HG02588 (cell line): ENCODE measurements around the gene APOO.
"Not testable (repeated sequence)": the region's sequence is repeated elsewhere in the genome, so short reads cannot be mapped to it uniquely, and the experiment has no call there.

Experiments used
- ATAC-seq: cut with Tn5 transposase; IDR thresholded peaks from one replicate; pipeline ENCODE4 v1.9.1; 2021; ENCODE audit warnings: mild to moderate bottlenecking, moderate library complexity; ENCODE audit not compliant: unreplicated experiment

APOO gene

DNA sequence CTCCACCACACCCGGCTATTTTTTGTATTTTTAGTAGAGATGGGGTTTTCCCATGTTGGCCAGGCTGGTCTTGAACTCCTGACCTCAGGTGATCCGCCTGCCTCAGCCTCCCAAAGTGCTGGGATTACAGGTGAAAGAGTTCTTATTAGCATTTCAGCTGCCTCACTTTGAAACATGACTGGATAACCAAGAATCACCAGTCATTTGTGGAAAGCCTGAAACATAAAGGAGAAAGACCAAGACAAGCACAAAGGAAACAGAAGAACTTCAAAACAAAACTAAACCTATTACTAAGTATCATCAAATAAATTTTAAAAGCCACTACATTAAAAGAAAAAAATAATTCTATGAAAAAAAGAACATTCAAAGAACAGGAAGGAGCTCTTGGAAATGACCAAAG, 45.8 kb downstream of the APOO start:
- ATAC-seq, result not testable (repeated sequence)

DNA sequence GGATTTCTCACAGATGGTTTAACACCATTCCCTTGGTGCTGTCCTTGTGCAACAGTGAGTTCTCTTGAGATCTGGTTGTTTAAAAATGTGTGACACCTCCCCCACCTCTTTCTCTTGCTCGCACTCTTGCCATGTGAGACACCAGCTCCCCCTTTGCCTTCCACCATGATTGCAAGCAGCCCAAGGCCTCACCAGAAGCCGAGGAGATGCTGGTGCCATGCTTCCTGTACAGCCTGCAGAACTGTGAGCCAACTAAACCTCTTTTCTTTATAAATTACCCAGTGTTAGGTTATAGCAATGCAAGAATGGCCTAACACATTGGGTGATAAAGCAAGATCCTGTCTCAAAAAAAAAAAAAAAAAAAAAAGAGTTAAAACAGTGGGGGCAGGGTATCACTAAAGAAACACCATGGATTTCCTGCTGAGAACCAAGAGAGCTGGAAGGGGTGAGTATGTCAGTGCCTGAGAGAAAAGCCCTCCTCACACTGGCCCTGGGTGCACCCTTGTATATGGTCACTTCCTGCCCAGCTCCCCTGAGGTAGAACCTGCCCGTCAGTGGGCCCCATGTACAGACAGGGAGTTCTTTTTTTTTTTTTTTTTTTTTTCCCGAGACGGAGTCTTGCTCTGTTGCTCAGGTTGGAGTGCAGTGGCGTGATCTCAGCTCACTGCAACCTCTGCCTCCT, 46.4 kb downstream of the APOO start:
- no peak for ATAC-seq

DNA sequence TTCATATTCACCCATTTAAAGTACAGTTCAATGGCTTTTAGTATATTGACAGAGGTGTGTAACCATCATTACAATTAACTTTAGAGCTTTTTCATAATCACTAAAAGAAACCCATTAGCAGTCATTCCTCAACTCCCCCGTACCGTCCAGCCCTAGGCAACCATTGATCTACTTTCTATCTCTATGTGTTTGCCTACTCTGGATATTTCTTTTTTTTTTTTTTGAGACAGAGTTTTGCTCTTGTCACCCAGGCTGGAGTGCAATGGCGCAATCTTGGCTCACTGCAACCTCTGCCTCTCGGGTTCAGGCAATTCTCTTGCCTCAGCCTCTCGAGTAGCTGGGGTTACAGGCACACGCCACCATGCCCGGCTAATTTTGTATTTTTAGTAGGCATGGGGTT, 48.5 kb downstream of the APOO start:
- not testable (repeated sequence) for ATAC-seq

DNA sequence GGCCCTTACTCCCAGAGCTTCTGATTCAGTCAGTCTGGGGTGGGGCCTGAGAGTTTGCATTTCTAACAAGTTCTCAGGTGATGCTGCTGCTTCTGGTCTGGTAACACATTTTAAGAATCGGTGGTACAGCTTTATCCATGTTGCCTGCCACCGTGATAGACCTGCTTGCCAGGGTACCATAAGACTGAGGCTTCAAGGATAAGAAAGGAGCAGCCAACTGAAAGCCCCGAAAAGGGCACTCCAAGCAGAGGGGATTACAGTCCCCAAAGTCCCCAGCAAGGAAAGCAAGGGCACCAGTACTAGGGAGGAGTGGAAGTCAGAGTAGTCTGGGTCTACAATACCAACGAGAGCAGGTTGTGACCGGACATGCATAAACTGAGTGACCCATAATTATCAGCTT, 49.8 kb downstream of the APOO start:
- ATAC-seq, result no peak

DNA sequence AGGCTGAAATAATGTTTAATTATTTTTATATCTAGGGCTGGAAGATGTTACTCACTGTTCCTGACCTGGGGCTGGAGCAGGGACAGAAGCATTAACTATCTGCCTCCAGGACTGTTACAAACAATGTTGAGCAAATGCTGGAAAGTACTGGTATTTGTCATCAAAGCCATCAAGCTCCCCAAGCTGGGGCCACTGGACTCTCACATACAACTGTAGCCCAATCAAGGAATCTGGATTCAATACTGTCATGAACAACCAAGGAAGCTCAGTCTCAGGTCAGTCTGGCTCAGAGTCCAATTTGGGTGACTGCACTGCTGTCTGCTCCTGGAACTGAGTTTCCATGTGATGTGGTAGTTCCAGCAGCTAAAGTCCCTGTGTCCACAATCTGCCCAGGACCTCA, 50.4 kb downstream of the APOO start:
- no peak for ATAC-seq

DNA sequence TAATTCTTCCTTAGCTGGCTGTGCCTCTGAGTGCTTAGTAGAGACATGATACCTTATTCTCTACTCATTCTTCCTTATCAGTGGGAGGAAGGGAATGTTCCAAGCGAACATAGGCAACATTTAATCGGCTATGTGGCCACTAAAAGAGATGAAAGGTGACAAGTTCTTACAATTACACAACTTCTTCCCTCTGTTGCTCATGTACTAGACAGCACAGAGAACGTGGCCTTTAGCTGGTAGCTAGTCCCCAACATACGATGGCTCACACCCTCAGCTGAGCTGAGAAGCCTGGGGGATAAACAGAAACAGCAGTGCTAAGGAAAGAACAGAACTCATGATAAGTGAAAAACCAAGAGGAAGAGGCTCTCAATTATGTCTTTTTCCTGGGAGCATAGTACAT, 52.2 kb downstream of the APOO start:
- ATAC-seq, result no peak

DNA sequence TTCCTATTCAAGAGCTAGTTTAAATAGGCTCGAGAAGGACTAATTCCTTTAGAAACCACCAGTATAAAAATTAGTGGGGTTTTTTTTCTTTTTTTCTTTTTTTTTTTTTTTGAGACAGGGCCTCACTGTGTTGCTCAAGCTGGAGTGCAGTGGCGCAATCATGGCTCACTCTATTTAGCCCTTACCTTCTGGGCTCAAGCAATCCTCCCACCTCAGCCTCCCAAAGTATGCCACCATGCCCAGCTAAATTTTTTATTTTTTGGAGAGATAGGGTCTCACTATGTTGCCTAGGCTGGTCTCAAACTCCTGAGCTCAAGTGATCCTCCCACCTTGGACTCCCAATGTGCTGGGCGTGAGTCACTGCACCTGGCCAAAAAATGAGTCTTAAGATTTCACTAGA, 52.8 kb downstream of the APOO start:
- no peak for ATAC-seq

DNA sequence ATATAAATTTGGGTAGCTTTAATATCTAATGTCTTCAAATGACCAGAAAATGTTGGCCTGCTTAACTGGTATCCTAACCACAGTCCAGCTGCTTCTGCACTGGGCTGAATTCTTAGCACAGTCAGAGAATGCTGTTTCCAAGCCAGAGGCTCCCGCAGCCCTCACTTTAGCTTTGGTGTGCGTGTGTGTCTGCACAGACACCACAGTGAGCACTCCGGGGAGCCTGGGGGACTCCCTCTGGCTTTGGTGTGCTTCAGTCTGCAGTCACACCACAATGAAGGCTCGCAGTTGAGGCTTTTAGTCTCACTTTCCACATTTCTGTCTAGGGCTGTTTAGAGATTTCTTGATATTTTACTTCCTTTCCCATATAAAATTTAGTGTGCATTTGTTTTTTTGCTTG, 53.6 kb downstream of the APOO start:
- no peak for ATAC-seq

DNA sequence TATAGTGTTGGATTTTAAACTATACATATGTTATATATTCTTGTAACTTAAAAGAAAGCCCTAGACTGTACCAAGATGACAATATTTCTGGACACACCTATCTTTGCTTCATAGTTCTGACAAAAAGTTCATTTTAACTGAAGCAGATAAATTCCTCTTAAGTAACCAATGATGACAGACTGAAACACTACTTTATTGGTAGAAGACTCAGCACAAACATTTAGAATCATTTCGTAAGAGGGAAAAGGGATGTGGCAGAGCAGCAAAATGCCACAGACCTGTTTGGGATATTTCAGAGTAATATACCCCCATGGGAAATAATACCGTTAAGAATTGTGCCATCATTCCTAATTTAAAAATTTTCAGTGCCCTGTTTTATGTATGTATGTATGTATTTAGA, 56.2 kb downstream of the APOO start:
- no peak for ATAC-seq

DNA sequence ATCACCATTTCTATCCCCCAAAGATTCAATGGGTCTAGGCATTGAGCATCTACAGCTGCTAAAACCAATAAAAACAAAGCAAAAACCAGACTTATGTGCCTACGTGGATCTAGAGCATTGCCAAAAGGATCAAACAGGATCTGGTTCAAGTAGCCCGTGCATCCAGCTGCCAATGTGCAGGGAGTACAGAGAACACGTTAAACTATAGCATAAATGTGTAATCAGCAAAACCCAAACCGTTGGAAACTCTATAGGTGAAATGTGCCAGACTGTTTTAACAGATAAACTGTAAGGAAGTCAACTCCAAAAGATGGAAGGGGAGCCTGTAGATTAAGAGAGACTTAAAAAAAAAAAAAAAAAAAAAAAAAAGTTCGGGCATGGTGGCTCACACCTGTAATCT, 58.5 kb downstream of the APOO start:
- no peak for ATAC-seq

DNA sequence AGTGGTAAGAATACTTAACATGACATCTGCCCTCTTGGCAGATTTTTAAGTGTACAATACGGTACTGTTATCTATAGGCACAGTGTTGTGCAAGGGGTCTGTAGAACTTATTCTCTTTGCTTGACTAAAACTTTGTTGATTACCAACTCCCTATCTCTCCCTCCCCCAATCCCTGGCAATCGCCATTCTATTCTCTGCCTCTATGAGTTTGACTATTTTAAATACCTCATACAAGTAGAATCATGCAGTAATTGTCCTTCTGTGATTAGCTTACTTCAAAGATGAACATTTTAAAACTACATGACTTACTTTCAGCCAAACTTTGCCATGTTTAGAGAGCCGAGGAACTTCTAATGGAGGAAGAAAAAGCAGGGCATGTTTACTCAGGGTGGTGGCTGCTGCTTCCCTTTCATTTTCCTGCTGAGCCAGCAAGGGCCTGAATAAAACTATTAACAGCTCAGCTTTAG, 62.4 kb downstream of the APOO start:
- ATAC-seq, result no peak

DNA sequence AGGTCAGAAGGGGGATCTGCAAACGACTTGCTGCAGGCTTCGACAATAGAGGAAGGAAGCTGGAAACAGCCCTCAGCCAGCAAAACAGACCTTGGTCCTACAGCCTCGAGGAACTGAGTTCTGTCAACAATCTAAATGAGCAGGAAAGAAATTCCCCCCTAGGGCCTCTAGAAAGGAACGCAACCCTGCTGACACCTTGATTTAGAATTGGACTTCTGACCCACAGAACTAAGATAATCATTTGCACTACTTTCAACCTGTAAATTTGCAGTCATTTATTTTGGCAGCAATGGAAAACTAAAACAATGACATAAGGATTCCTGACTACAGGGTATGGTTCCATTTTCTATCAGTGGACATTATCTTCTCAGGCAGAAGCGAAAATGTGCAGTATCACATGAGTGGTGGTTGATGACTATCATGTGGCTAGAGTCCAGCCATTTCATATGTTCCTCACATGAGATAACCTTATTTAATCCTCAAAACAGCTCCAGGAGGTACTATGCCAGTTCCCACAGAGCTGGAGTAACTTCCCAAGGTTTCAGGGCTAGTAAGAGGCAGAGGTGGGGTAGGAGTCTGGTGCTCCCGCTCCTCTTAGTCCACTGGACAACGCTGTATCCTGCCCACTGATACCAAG, 63.1 kb downstream of the APOO start:
- ATAC-seq, result no peak

DNA sequence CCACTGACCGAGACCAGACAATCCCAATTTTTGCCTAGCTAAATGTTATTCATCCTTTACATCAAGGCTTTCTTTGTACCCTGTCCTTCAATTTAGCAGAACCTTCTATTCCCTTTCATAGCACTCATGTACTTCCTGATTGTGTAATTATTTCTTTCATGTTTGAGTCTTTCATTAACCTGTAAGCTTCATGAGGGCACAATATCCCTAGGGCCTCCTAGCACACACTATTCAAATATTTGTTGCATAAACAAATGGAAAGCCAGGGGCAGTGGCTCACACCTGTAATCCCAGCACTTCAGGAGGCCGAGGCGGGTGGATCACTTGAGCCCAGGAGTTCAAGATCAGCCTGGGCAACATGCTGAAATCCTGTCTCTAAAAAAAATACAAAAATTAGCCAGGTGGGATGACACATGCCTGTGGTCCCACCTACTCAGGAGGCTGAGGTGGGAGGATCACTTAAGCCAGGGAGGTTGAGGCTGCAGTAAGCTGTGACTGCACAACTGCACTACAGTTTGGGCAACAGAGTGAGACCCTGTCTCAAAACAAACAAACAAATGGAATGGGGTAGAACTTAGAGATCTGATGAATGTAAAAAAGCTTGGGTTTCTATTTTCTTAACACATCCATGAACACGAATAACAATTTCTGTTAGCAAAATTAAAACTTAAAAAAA, 65.8 kb downstream of the APOO start:
- ATAC-seq, result no peak

DNA sequence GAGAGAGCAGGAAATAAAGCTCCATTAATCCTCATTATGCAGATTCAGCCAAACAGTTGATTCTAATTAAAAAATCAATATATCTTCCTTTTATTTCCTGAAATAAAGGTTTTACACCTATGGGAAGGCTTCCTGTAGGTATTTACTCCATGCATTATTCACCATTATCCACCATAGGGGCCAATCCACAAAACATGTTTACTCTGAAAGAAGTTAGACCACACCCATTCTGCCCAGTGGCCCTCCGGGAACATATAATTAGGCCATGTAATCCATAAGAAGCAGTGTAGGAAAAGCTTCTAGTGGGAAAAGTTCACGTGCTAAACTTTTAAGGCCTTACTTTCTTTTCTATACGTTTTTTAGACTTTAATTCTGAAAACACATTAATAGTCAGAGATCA, 67.1 kb downstream of the APOO start:
- no peak for ATAC-seq

DNA sequence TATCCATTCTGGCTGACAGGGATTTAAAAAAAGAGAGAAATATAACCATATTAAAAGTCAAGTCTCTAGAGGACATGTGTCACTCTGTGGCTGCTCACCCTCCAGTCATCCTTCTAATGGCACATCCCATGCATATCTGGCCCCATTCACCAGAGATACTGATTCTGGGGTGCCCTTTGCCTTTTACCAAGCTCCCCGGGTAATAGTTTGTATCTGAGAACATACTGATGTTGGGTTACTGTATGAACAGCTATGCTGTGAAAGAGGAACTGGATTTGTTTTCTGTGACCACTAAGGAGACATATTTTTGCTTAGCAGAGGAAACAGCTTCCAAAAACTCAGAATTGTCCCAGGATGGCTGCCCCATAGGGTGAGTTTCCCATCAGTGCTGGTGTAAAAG, 68.8 kb downstream of the APOO start:
- no peak for ATAC-seq

DNA sequence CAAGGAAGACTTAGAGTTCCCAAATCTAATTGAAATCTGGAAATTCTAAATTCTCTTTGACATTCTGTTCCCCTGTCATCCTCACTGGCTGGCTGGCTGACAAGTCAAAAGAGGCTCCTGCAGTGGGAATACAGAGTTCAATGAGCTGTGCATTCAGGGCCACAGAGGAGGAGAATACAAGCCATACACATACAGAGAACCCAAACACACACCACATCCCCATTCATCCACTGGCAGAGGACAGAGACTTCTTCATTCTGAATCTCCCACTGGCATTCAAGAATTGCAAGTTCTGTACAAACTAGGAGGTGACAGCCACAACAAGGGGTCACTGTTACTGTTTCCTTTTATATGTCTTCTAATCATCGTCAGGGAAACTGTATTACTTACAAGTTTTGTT, 75.0 kb downstream of the APOO start:
- ATAC-seq, result no peak

DNA sequence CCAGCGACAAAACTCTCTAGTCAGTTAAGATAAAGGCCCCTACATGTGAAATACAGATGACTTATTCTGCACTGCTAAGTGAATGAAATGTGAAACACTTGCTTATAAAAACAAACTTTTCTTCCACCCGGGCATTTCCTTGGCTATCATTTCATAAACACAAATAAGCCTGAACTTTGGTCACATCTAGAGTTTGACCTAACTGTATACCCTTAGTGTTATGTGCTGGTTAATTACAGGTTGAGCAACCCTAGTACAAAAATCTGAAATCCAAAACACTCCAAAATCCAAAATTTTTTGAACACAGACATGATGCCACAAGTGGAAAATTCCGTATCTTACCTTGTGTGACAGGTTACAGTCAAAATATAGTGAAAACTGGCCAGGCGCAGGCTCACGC, 78.9 kb downstream of the APOO start:
- no peak for ATAC-seq

DNA sequence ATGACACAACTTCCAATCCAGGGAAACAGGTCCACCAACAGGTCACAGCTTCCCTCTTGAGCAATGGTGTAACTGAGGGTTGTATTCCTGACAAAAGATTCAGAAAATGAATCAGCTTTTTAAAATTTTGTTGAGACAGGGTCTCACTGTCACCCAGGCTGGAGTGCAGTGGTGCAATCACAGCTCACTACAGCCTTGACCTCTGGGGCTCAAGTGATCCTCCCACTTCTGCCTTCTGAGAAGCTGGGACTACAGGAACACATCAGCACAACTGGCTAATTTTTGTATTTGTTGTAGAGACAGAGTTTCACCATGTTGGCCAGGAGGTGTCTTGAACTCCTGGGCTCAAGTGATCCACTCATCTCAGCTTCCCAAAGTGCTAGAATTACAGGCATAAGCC, 81.1 kb downstream of the APOO start:
- ATAC-seq, result no peak

DNA sequence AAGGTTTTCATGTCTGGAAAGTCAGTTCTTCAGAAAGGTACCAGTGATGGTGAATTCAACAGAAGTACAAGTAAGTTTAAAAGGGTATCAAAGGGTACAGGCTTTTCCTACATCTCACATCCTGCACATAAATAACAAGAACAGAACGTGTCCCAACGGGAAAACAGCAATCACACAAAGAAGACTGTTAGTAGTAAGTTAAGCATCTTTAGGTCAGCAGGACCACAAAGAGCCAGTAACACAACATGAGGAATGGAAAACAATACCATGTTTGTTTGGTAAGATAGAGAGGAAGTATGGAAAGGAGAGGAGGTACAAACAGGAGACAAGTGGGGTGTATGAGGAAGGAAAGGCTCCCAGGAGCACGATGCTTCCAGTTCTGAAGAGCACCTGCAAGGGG, 81.5 kb downstream of the APOO start:
- no peak for ATAC-seq

DNA sequence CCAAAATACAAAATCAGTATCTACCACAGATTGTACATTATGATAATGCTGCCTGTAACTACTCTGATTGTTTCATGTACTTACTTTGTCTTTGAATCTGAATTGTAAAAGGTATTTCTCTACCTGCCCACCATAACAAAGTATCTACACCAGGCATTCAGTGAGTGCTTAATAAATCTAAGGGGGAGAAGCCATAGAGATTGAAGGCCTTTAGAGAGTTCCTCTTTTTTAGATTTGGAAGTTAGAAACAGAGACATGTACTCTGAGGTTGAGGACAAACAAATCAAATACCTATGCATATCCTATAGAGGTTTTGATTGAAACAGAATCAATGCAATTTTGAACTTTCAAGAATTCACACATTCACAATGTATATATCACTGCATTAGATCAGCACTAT, 82.1 kb downstream of the APOO start:
- ATAC-seq, result no peak

DNA sequence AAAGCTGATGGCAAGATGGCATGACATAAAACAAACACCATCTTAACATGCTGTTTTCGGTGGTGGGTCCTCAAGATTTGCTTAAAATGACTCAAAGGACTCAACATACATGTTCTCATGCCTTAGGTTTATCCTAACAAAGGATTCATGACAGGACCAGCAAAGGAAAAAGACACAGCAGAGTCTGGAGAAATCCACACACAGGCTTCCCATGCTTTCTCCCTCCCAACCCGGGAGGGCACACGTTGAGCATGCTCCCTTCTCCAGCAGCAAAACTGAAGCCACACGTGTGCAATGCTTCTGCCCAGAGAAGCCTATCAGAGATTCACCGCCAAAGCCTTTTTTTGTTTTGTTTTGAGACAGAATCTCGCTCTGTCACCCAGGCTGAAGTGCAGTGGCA, 84.9 kb downstream of the APOO start:
- ATAC-seq, result no peak

DNA sequence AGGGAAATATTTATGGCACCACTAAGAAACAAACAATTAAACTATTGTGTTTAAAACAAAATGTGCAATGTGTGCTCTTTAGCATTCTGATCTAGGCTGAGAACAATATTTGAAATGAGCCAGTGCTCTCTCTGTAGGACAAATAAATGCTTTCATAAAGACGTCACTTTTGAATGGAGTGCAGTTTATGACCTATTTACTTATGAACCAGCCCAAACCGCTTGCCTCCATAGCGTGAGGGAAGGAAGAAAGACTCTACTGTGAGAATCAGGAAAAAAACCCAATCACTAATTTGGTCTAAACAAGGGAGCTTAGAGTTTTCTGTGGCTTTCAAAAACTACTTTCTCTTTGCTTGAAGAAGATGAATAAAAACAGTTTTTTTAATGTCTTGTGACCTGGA, 85.3 kb downstream of the APOO start:
- ATAC-seq, result no peak
